Sigmoid colon (tissue), 7 donors: Measurements from ENCODE around the gene MRLN. TPM values are rescaled to one million over a fixed set of nuclear protein-coding genes. Genes with fewer than 3 reads are reported as not detected.

Source experiments
- DNase-seq: peaks from one replicate; pipeline ENCODE4 v3.0.0-alpha.2; 2019
- H3K27ac ChIP-seq, 4 donors: fragments of 200-600 bp; sonication (generic); one replicate each; pipeline ENCODE4 v1.5.1; 2016 to 2019; ENCODE audit warnings: mild to moderate bottlenecking in 1 of 4
- H3K27me3 ChIP-seq, 3 donors: fragments of 200-600 bp; sonication (generic); one replicate each; pipeline ENCODE4 v1.5.1; 2019; ENCODE audit warnings: mild to moderate bottlenecking in 1 of 3
- H3K36me3 ChIP-seq, 4 donors: fragments of 200-600 bp; sonication (generic); one replicate each; pipeline ENCODE4 v1.5.1; 2016 to 2019
- H3K4me1 ChIP-seq, 4 donors: fragments of 200-600 bp; sonication (generic); one replicate each; pipeline ENCODE4 v1.5.1; 2017 to 2019
- H3K4me3 ChIP-seq, 4 donors: fragments of 200-600 bp; sonication (generic); one replicate each; pipeline ENCODE4 v1.5.1; 2017 to 2019; ENCODE audit warnings: mild to moderate bottlenecking in 2 of 4, moderate library complexity in 1 of 4
- H3K9me3 ChIP-seq, 4 donors: fragments of 200-600 bp in 3 of 4; sonication (generic) in 3 of 4; one replicate each; pipeline versions ENCODE4 v1.5.1 to v1.6.1; 2013 to 2019
- EP300 ChIP-seq, 4 donors: sonication (generic); formaldehyde crosslinking; IDR thresholded peaks; one replicate each; pipeline ENCODE4 v1.6.1; 2017; ENCODE audit warnings: antibody characterized with exemption in 4 of 4
- POLR2A ChIP-seq, 2 donors: fragments of 450-650 bp; IDR thresholded peaks; one replicate each; pipeline ENCODE4 v1.6.1; 2016; ENCODE audit warnings: antibody characterized with exemption in 2 of 2, mild to moderate bottlenecking in 2 of 2, moderate library complexity in 2 of 2
- POLR2AphosphoS5 ChIP-seq, 4 donors: sonication (generic); formaldehyde crosslinking; IDR thresholded peaks; one replicate each; pipeline ENCODE4 v1.6.1; 2017; ENCODE audit warnings: antibody characterized with exemption in 4 of 4
- WGBS, 2 donors: extraction: QIAGEN DNeasy Blood & Tissue Kit; methylation state at CpG; one replicate each; pipeline ENCODE4 v1.1.7; 2013; 5-methylcytosine and 5-hydroxymethylcytosine counted together
- intact Hi-C: fragments of 100-400 bp; cut with DNase I; formaldehyde crosslinking; loops from one replicate; pipeline ENCODE4 v1.15.1; 2023
- polyA plus RNA-seq, 3 donors: library from polyadenylated mRNA; stranded (reverse); fragments of 200-250 nt; gene quantifications; one replicate each; pipeline ENCODE4 v1.2.3, GENCODE V29; 2013
- total RNA-seq, 4 donors: library from RNA; depleted of rRNA; stranded (reverse); fragments of >200 nt; gene quantifications; one replicate each; pipeline ENCODE4 v1.1.0, GENCODE V29; 2016
- TF ChIP-seq, protein P1 (sequence below), 4 experiments: fragments of 450-650 bp in 3 of 4; fragments of 200-600 bp in 1 of 4; IDR thresholded peaks; one replicate each; pipeline ENCODE4 v1.5.1; 2016 to 2019; ENCODE audit warnings: antibody characterized with exemption in 4 of 4, mild to moderate bottlenecking in 3 of 4, moderate library complexity in 2 of 4
- donor health status: healthy with polysubstance abuse.
- donor health status: Bipolar disorder and iron deficiency.
- donor health status: healthy.

MRLN gene
- total and polyA plus RNA-seq, 7 donors: not detected

DNA sequence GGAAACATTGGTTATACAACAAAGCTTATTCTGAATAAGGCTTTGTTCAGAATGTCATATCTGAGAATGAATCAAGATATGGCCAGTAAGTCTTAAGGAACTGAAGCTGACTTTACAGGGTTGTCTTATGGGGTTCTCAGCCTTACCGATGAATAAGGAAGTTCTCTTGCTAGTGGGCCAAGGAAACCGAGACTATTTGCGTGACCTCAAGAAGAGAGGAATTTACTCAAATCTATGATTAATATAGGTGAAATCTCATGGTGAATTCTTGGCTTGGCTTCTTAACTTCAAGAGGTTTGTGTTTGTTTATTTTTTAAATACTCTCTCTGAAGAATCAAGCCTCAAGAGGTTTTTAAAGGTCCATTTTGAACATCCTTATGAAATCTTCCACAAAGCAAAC lies 4.7 kb upstream of the MRLN start:
- WGBS, 2 donors: 69 to 90% methylated on average over 3 of the region's 3 CpGs
- no peak overlapping the region for H3K27ac ChIP-seq
- no peaks in the 10 kb centered on the region for H3K27me3 ChIP-seq
- H3K9me3 ChIP-seq: no peaks in the 10 kb centered on the region
- intact Hi-C loops: no loop called here
- no peak overlapping the region for H3K4me3 ChIP-seq
- H3K4me1 ChIP-seq: no peaks in the 10 kb centered on the region
- no peaks in the 10 kb centered on the region for H3K36me3 ChIP-seq
- DNase-seq: no peak
- TF ChIP-seq, protein P1, sequence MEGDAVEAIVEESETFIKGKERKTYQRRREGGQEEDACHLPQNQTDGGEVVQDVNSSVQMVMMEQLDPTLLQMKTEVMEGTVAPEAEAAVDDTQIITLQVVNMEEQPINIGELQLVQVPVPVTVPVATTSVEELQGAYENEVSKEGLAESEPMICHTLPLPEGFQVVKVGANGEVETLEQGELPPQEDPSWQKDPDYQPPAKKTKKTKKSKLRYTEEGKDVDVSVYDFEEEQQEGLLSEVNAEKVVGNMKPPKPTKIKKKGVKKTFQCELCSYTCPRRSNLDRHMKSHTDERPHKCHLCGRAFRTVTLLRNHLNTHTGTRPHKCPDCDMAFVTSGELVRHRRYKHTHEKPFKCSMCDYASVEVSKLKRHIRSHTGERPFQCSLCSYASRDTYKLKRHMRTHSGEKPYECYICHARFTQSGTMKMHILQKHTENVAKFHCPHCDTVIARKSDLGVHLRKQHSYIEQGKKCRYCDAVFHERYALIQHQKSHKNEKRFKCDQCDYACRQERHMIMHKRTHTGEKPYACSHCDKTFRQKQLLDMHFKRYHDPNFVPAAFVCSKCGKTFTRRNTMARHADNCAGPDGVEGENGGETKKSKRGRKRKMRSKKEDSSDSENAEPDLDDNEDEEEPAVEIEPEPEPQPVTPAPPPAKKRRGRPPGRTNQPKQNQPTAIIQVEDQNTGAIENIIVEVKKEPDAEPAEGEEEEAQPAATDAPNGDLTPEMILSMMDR (IDR thresholded peaks at IDR 0.05): no peak
- TF ChIP-seq EP300 (IDR thresholded peaks at IDR 0.05) (no peak), POLR2AphosphoS5 (IDR thresholded peaks at IDR 0.05) (no peak), POLR2A (IDR thresholded peaks at IDR 0.05) (no peak)

DNA sequence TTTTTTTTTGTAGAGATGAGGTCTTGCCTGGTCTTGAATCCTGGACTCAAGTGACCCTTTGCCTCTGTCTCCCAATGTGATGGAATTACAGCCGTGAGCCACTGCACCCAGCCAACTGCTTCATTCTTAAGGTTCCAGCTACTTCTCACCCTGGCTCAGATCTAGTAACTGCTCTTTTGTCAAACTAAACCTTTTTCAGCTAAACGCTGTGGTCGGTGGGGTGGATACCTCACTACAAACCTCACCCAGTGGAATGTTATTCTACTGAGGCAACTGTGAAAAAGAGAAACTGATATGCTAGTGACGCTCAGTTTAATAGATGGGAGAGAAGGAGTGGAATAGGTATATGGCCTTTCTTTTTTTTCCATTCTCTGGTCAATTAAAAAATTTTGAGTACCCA lies 1.7 kb upstream of the MRLN start:
- no peak for DNase-seq
- TF ChIP-seq POLR2A (IDR thresholded peaks at IDR 0.05): no peak
- H3K4me1 ChIP-seq: no peaks in the 10 kb centered on the region
- H3K27ac ChIP-seq: no peak overlapping the region
- H3K9me3 ChIP-seq: no peaks in the 10 kb centered on the region
- no peaks in the 10 kb centered on the region for H3K36me3 ChIP-seq
- H3K4me3 ChIP-seq: no peak overlapping the region
- 93 to 98% methylated on average over 4 of the region's 4 CpGs for WGBS, 2 donors
- intact Hi-C loops: no loop called here
- no peaks in the 10 kb centered on the region for H3K27me3 ChIP-seq

DNA sequence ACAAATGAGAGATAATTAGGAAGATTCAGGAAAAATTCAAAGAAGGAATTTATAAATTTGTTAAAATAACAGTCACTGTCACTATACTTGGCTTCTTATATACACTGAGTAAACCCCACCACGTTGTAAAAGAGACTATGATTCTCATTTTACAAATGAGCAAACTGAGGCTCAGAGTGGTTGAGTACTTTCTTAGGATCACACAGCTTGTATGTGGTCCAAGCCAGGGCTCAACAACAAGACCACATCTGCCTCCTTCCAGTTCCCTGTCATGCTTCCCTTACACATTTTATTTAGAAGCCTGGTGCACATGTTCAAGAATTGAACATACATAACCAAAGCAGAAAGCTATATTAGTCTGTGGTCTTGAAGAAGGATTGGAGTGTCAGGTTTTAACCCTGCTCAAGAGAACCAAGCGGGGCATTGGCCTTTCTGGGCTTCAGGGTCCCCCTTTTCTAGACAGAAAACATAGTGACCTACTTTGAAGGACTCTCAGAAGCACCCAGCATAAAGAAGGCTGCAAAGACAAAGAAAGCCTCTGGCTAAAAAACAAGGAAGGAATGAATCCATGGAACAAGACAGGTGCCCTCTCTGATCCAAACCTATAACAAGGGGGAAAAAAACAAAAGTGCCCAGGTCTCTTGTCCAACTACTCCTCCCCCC lies 846 bp downstream of the MRLN start:
- no peaks in the 10 kb centered on the region for H3K36me3 ChIP-seq
- 76 to 79% methylated on average over 2 of the region's 2 CpGs for WGBS, 2 donors
- DNase-seq: no peak
- no peak for TF ChIP-seq EP300 (IDR thresholded peaks at IDR 0.05)
- TF ChIP-seq POLR2A (IDR thresholded peaks at IDR 0.05): no peak
- TF ChIP-seq, protein P1 (IDR thresholded peaks at IDR 0.05): no peak
- no peak for TF ChIP-seq POLR2AphosphoS5 (IDR thresholded peaks at IDR 0.05)
- H3K4me1 ChIP-seq: no peaks in the 10 kb centered on the region
- intact Hi-C loops: no loop called here
- H3K4me3 ChIP-seq: no peak overlapping the region
- no peaks in the 10 kb centered on the region for H3K9me3 ChIP-seq
- no peak overlapping the region for H3K27ac ChIP-seq
- no peaks in the 10 kb centered on the region for H3K27me3 ChIP-seq

DNA sequence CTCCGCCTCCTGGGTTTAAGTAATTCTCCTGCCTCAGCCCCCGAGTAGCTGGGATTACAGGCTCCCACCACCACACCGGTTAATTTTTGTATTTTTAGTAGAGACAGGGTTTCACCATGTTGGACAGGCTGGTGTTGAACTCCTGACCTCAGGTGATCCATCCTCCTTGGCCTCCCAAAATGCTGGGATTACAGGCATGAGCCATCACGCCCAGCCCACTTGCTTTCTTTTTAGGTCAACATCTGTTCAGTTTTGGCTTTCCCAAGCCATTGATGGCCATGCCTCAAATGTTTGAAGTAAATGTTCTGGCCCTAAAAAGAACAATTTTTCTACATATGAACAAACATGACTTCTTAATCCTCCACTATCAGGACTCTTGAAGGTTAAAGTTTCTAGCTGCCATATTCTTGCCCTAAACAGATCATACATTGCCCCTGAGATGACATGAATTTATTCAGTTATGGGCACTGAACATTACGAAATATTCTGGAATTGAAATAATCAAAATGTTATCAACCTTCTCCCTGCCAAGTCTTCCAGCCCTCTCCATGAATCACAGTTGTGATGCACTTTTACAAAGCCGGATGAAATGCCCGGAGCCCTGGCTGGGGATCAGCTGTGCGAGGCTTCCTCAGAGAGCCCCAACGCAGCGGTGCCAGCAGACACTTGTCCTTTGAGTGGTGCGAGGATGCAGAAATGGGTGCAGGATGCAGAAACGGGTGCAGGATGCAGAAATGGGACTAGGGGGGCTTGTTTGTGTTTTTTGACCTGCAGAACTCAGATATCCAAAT lies 2.9 kb downstream of the MRLN start:
- 83 to 91% methylated on average over 12 of the region's 12 CpGs for WGBS, 2 donors
- Histone ChIP-seq H3K36me3 (no peaks in the 10 kb centered on the region), H3K4me1 (no peaks in the 10 kb centered on the region), H3K9me3 (no peaks in the 10 kb centered on the region), H3K27me3 (no peaks in the 10 kb centered on the region), H3K4me3 (no peak overlapping the region), H3K27ac (no peak overlapping the region)
- no peak for TF ChIP-seq POLR2AphosphoS5 (IDR thresholded peaks at IDR 0.05)
- TF ChIP-seq, protein P1 (IDR thresholded peaks at IDR 0.05): no peak
- TF ChIP-seq POLR2A (IDR thresholded peaks at IDR 0.05): no peak
- DNase-seq: no peak
- intact Hi-C loops: no loop called here

DNA sequence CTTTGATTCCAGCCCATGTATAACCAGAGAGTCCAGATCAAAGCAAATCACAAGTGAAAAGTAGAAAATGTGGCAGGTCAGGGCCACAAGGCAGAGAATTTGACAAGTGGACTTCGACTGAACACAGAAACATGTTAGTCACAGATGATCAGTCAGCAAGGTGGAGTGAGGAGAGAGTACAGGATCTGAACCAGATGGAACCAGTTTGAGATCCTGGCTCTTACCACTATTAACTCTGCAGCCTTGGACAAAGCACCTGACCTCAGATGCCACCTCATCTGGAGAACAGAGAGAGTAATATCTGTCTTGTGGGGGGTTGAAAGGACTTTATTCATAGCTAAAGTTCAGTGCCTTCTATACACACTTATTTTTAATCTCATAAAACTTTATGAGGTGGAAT lies 4.4 kb downstream of the MRLN start:
- Histone ChIP-seq H3K36me3 (no peaks in the 10 kb centered on the region), H3K9me3 (no peaks in the 10 kb centered on the region), H3K4me1 (no peaks in the 10 kb centered on the region), H3K4me3 (no peak overlapping the region), H3K27ac (no peak overlapping the region), H3K27me3 (no peaks in the 10 kb centered on the region)
- TF ChIP-seq POLR2A (IDR thresholded peaks at IDR 0.05) (no peak), EP300 (IDR thresholded peaks at IDR 0.05) (no peak), POLR2AphosphoS5 (IDR thresholded peaks at IDR 0.05) (no peak)
- TF ChIP-seq, protein P1 (IDR thresholded peaks at IDR 0.05): no peak
- DNase-seq: no peak
- 38 to 73% methylated on average over 1 of the region's 1 CpG for WGBS, 2 donors
- intact Hi-C loops: no loop called here
